Ectodermal cell (in vitro differentiated cells): Measurements from ENCODE around the gene RCSD1.

Experiments
- H3K27ac ChIP-seq: 2 replicates; pipeline ENCODE4 v1.7.0; 2013; ENCODE audit warnings: mild to moderate bottlenecking, low read depth, low read length; ENCODE audit not compliant: insufficient read depth, poor library complexity, severe bottlenecking
- H3K27me3 ChIP-seq: 2 replicates; pipeline ENCODE4 v1.7.0; 2013; ENCODE audit warnings: mild to moderate bottlenecking, low read length; ENCODE audit not compliant: insufficient read depth, control insufficient read depth, poor library complexity, severe bottlenecking
- H3K36me3 ChIP-seq: one replicate; pipeline ENCODE4 v1.7.0; 2013; ENCODE audit warnings: low read length; ENCODE audit not compliant: control insufficient read depth, insufficient read depth
- H3K4me1 ChIP-seq: one replicate; pipeline ENCODE4 v1.7.0; 2013; ENCODE audit warnings: low read length; ENCODE audit not compliant: control insufficient read depth, insufficient read depth
- H3K4me3 ChIP-seq: 2 replicates; pipeline ENCODE4 v1.7.0; 2013; ENCODE audit warnings: low read depth, low read length, control low read depth; ENCODE audit not compliant: insufficient read depth
- H3K9me3 ChIP-seq: 2 replicates; pipeline ENCODE4 v1.7.0; 2013; ENCODE audit warnings: mild to moderate bottlenecking, low read length, moderate library complexity; ENCODE audit not compliant: control insufficient read depth
- WGBS, 2 experiments: methylation state at CpG; one replicate each; pipeline ENCODE4 v1.1.7; 2013; ENCODE audit warnings: missing lambda C conversion rate in 2 of 2; 5-methylcytosine and 5-hydroxymethylcytosine counted together

Gene RCSD1

DNA sequence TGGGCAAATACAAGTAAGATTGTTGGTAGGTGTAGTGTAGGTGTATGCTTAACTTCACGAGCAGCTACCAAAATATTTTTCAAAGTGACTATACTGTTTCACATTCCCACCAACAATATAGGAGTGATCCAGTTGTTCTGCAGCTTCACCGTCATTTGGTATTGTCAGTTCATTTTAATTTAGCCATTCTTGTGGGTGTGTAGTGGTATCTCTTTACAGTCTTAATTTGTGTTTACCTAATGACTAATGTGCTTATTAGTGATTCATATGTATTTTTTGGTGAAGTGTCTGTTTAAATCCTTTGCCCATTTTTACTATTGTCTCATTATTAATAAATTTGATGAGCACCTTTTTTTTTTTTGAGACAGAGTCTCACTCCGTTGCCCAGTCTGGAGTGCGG lies 35.4 kb downstream of the RCSD1 start:
- Histone ChIP-seq H3K36me3 (no peaks in the 10 kb centered on the region), H3K27ac (no peak overlapping the region), H3K4me1 (peaks cover 11% of the 10 kb centered on the region), H3K4me3 (no peak overlapping the region), H3K27me3 (no peaks in the 10 kb centered on the region), H3K9me3 (no peaks in the 10 kb centered on the region)
- 91% methylated on average over 3 to 4 of the region's 4 CpGs for WGBS, 2 experiments

GRCh38 chr1:167666416-167666815 lies 36.4 kb downstream of the RCSD1 start:
- Histone ChIP-seq H3K27ac (no peak overlapping the region), H3K36me3 (no peaks in the 10 kb centered on the region), H3K4me3 (no peak overlapping the region), H3K27me3 (no peaks in the 10 kb centered on the region), H3K9me3 (no peaks in the 10 kb centered on the region), H3K4me1 (peaks cover 11% of the 10 kb centered on the region)
- WGBS, 2 experiments, result 87 to 92% methylated on average over 4 of the region's 4 CpGs

GRCh38 chr1:167667536-167667935 lies 37.5 kb downstream of the RCSD1 start:
- H3K4me3 ChIP-seq, result no peak overlapping the region
- no peaks in the 10 kb centered on the region for H3K36me3 ChIP-seq
- no peaks in the 10 kb centered on the region for H3K27me3 ChIP-seq
- no peaks in the 10 kb centered on the region for H3K9me3 ChIP-seq
- 93 to 100% methylated on average over 2 of the region's 2 CpGs for WGBS, 2 experiments
- H3K27ac ChIP-seq, result no peak overlapping the region
- peaks cover 4% of the 10 kb centered on the region for H3K4me1 ChIP-seq

- H3K4me3 ChIP-seq, result no peak overlapping the region
- H3K27me3 ChIP-seq, result no peaks in the 10 kb centered on the region
- no peaks in the 10 kb centered on the region for H3K9me3 ChIP-seq
- WGBS, 2 experiments, result 95 to 96% methylated on average over 6 of the region's 6 CpGs
- H3K4me1 ChIP-seq, result no peaks in the 10 kb centered on the region
- no peaks in the 10 kb centered on the region for H3K36me3 ChIP-seq
- H3K27ac ChIP-seq, result no peak overlapping the region
Measured at GRCh38 chr1:167668108-167668507, 38.1 kb downstream of the RCSD1 start.

DNA sequence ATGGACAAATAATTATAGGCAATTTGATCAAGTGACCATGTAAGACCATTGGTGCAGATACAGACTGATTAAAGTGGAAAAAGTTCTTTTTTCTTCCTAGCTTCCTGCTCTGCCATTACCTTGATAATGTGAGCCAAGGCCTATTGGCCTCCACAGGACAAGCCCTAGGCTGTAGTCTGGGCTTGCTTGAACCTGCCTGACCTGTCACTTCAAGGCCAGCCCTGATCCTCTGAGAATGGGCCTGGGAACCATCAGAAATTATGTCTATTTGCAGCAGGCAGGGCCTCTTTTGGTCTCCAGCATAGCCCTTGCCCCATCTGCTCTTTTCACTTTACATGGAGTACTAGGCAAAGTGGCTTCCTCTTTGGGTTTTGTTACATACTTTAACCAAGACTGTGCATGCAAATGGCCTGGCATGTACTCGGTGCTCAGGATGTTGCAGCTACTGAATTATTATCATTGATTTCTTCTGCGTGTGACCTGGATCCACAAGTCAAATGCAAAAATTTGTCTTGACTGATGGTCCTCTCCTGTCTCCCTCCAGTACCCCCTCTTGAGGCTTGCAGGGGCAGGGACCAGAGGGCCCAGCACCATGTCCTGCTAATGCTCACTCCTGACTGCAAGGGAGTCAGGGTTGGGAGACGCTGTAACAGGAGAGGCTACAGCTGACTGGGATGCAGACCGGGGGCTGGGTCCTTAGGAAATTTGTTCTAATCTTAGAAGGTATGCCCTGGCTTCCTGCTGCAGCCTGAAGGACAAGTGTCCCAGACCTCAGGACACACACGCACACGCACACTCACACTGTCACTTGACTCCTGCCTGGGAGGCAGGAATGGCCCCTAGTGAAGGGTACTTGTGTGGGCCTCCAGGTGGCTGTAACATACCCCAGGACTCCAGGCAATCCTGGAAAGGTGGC lies 39.4 kb downstream of the RCSD1 start:
- WGBS, 2 experiments, result 73 to 77% methylated on average over 6 of the region's 6 CpGs

DNA sequence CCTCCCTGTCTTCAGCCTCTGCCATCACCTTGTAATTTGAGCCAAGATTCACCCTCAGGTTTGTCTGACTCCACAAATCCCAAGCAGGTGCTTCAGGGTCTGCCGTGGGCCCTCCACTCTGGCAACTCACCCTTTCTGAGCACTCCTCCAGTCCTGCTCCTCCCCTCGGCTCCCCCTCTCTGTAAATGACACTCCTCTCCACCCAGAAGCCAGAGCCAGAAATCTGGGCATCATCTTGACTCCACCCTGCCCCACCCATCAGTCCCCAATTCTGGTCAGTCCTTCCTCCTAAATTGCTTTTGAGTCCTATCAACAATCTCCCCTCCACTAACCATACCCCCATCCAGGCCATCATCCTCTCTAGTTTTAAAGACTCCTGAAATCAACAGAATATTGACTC lies 40.5 kb downstream of the RCSD1 start:
- no peak overlapping the region for H3K4me3 ChIP-seq
- no peaks in the 10 kb centered on the region for H3K36me3 ChIP-seq
- 80 to 83% methylated on average over 2 of the region's 2 CpGs for WGBS, 2 experiments
- H3K4me1 ChIP-seq, result no peaks in the 10 kb centered on the region
- H3K27ac ChIP-seq, result no peak overlapping the region
- H3K9me3 ChIP-seq, result no peaks in the 10 kb centered on the region
- H3K27me3 ChIP-seq, result no peaks in the 10 kb centered on the region

More for the DNA sequence above, 39.4 kb downstream of the RCSD1 start:
- H3K36me3 ChIP-seq, result no peaks in the 10 kb centered on the region
- no peaks in the 10 kb centered on the region for H3K9me3 ChIP-seq
- no peak overlapping the region for H3K27ac ChIP-seq
- no peak overlapping the region for H3K4me3 ChIP-seq
- H3K4me1 ChIP-seq, result no peaks in the 10 kb centered on the region
- no peaks in the 10 kb centered on the region for H3K27me3 ChIP-seq

GRCh38 chr1:167671727-167672511 lies 41.9 kb downstream of the RCSD1 start:
- Histone ChIP-seq H3K36me3 (no peaks in the 10 kb centered on the region), H3K27me3 (no peaks in the 10 kb centered on the region), H3K4me3 (no peak overlapping the region), H3K9me3 (no peaks in the 10 kb centered on the region), H3K4me1 (no peaks in the 10 kb centered on the region), H3K27ac (no peak overlapping the region)
- WGBS, 2 experiments, result 89% methylated on average over 5 of the region's 5 CpGs

DNA sequence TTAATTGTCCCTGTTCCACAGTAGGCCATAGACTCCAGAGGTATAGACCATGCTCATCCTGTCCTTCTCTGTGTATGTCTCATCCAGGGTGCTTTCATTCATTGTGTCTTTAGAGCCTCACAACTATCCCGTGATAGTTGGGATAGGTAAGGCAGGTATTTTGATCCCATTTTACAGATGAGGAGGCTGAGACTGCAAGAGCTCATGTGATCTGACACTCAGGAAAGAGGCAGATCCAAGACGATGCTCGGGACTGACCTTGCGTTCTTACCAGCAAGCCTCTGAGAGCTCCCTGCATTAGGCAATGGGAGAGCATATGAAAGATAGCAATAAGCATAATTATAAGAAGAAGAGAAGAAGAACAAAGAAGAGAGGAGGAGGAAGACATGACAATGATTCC lies 42.8 kb downstream of the RCSD1 start:
- 69 to 71% methylated on average over 4 of the region's 4 CpGs for WGBS, 2 experiments

DNA sequence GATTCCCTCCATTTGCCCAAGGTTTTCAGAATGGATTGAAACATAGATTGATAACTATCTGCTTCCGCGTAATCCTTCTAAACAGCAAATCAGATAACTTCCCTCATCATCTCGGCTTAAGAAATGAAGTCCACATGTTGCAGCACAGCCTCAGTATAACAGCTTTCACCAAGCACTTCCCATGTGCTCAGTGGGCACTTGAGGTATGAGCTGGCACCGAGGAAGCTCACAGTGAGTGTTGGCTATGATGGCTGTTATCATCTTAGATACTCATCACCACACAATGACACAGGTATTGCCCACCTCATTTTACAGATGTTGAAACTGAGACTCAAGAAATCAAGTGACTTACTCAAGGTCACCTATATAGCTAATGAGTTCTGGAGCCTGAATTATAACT lies 43.2 kb downstream of the RCSD1 start:
- H3K36me3 ChIP-seq, result no peaks in the 10 kb centered on the region
- H3K4me3 ChIP-seq, result no peak overlapping the region
- no peaks in the 10 kb centered on the region for H3K9me3 ChIP-seq
- no peaks in the 10 kb centered on the region for H3K4me1 ChIP-seq
- no peaks in the 10 kb centered on the region for H3K27me3 ChIP-seq
- WGBS, 2 experiments, result 98% methylated on average over 3 to 4 of the region's 4 CpGs
- no peak overlapping the region for H3K27ac ChIP-seq

More for the DNA sequence above, 42.8 kb downstream of the RCSD1 start:
- Histone ChIP-seq H3K4me3 (no peak overlapping the region), H3K9me3 (no peaks in the 10 kb centered on the region), H3K36me3 (no peaks in the 10 kb centered on the region), H3K4me1 (no peaks in the 10 kb centered on the region), H3K27ac (no peak overlapping the region), H3K27me3 (no peaks in the 10 kb centered on the region)

DNA sequence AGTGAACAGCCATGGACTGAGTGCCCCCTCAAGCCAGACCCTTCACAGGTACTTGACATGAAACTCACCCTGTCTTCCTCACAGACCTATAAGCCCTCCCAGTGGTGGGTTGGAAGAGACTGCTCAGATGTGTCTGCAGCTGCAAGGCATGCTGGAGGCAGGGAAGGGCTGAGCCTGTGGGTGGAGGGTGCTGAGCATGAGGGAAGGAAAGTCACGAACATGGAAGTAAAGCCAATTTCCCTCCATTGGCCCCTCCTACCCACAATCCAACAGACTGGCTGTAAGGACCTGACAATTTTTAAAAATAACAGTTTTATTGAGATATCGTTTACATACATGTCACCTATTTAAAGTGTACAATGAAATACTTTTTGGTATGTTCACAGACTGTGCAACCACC lies 44.1 kb downstream of the RCSD1 start:
- Histone ChIP-seq H3K9me3 (no peaks in the 10 kb centered on the region), H3K27ac (no peak overlapping the region), H3K4me3 (no peak overlapping the region), H3K27me3 (no peaks in the 10 kb centered on the region), H3K4me1 (no peaks in the 10 kb centered on the region), H3K36me3 (no peaks in the 10 kb centered on the region)
- WGBS, 2 experiments, result 80% methylated on average over 1 of the region's 2 CpGs; no CpG with 5 or more reads in 1 of the 2 experiments
